ENCODE data around the gene COL8A1.
"Not testable (repeated sequence)": the region's sequence is repeated elsewhere in the genome, so short reads cannot be mapped to it uniquely, and the experiment has no call there.

DNA sequence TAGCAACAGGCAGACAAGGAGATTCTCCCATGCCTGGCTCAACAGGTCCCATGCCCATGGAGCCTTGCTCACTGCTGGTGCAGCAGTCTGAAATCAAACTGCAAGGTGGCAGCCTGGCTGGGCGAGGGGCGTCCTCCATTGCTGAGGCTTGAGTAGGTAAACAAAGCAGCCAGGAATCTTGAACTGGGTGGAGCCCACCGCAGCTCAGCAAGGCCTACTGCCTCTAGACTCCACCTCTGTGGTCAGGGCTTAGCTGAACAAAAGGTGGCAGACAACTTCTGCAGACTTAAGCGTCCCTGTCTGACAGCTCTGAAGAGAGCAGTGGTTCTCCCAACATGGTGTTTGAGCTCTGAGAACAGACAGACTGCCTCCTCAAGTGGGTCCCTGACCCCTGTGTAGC is 49.2 kb upstream of the COL8A1 start:
- TF ChIP-seq, protein P1, sequence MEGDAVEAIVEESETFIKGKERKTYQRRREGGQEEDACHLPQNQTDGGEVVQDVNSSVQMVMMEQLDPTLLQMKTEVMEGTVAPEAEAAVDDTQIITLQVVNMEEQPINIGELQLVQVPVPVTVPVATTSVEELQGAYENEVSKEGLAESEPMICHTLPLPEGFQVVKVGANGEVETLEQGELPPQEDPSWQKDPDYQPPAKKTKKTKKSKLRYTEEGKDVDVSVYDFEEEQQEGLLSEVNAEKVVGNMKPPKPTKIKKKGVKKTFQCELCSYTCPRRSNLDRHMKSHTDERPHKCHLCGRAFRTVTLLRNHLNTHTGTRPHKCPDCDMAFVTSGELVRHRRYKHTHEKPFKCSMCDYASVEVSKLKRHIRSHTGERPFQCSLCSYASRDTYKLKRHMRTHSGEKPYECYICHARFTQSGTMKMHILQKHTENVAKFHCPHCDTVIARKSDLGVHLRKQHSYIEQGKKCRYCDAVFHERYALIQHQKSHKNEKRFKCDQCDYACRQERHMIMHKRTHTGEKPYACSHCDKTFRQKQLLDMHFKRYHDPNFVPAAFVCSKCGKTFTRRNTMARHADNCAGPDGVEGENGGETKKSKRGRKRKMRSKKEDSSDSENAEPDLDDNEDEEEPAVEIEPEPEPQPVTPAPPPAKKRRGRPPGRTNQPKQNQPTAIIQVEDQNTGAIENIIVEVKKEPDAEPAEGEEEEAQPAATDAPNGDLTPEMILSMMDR (IDR thresholded peaks at IDR 0.05; ENCODE audit: insufficient read depth, low read length, poor library complexity, severe bottlenecking), result not testable (repeated sequence)
- TF ChIP-seq EZH2phosphoT487 (conservative IDR thresholded peaks at IDR 0.05; ENCODE audit: low read length), result not testable (repeated sequence)

Data from SU-DHL-6 (cell line).